Lower lobe of right lung (tissue), 2 donors: ENCODE measurements around the gene GPR21. TPM values are rescaled to one million over a fixed set of nuclear protein-coding genes. Genes with fewer than 3 reads are reported as not detected.

Experiments used
- ATAC-seq, 2 donors: fragments of 200-7000 bp; cut with Tn5 transposase; one replicate each; pipeline ENCODE4 v1.9.1; 2020 to 2022; ENCODE audit warnings: mild to moderate bottlenecking in 2 of 2, moderate library complexity in 2 of 2
- DNase-seq: peaks from one replicate; pipeline ENCODE4 v3.0.0-alpha.2; 2020
- H3K27ac ChIP-seq: fragments of 200-600 bp; one replicate; pipeline ENCODE4 v1.8.0; 2022
- H3K27me3 ChIP-seq: fragments of 200-600 bp; one replicate; pipeline ENCODE4 v1.8.0; 2022; ENCODE audit warnings: low read depth
- H3K36me3 ChIP-seq: fragments of 200-600 bp; one replicate; pipeline ENCODE4 v1.8.0; 2022; ENCODE audit warnings: mild to moderate bottlenecking
- H3K4me1 ChIP-seq: fragments of 200-600 bp; one replicate; pipeline ENCODE4 v1.8.0; 2022
- H3K4me3 ChIP-seq: fragments of 200-600 bp; one replicate; pipeline ENCODE4 v1.8.0; 2022; ENCODE audit warnings: mild to moderate bottlenecking
- H3K9me3 ChIP-seq: fragments of 200-600 bp; one replicate; pipeline ENCODE4 v1.8.0; 2022
- CTCF ChIP-seq: fragments of 200-600 bp; IDR thresholded peaks from one replicate; pipeline ENCODE4 v1.8.0; 2022; ENCODE audit warnings: antibody characterized with exemption, mild to moderate bottlenecking
- intact Hi-C: fragments of 100-400 bp; cut with DNase I; formaldehyde crosslinking; loops from one replicate; pipeline ENCODE4 v1.11.0; 2022
- total RNA-seq: library from RNA; stranded (reverse); fragmentation: NEBNext Ultra II Directional; extraction: Animal tissue kit (Norgen Biotek cat#: 25700); gene quantifications from one replicate; pipeline ENCODE4 v1.2.1, GENCODE V29; 2021
- donor health status: DM: no; HTN: yes; CAD: no; lungs with severe emphysema.

Gene GPR21
- total RNA-seq, 1 donor from 2014 or later: 2.2 TPM

- ATAC-seq: peak; percentile 45 to 61
- TF ChIP-seq CTCF: no peak
- intact Hi-C loops: no loop called here
These were observed 6.3 kb downstream of the GPR21 start for GRCh38 chr9:123039617-123040219.

DNA sequence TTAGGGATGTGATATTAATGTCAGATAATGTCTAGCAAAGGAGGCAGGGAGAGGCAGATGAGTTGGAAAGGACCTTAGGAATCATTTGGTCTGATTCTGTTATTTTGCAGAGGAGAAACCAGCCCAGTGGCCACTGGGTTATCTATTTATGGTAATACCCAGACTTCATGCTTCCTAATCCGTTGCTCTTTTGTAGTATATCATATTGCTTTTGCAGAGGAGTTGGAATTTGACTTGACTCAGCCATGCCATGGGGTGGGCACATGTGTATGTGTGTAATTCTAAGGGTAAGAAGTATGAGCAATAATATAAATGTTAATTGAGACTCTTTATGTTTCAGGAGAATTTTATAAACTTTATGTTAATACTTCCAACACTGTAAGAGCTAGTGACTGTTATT is 7.3 kb downstream of the GPR21 start:
- Histone ChIP-seq H3K27me3 (no peaks in the 10 kb centered on the region), H3K36me3 (no peaks in the 10 kb centered on the region), H3K27ac (no peak overlapping the region), H3K4me3 (no peak overlapping the region), H3K4me1 (peaks cover 14% of the 10 kb centered on the region), H3K9me3 (peaks cover 5% of the 10 kb centered on the region)
- no peak for TF ChIP-seq CTCF
- no peak for ATAC-seq
- intact Hi-C loops: no loop called here
- DNase-seq: no peak

More at GRCh38 chr9:123039617-123040219, 6.3 kb downstream of the GPR21 start:
- Histone ChIP-seq H3K27me3 (no peaks in the 10 kb centered on the region), H3K4me1 (peaks cover 11% of the 10 kb centered on the region), H3K36me3 (no peaks in the 10 kb centered on the region), H3K27ac (no peak overlapping the region), H3K4me3 (no peak overlapping the region), H3K9me3 (peaks cover 5% of the 10 kb centered on the region)
- no peak for DNase-seq

DNA sequence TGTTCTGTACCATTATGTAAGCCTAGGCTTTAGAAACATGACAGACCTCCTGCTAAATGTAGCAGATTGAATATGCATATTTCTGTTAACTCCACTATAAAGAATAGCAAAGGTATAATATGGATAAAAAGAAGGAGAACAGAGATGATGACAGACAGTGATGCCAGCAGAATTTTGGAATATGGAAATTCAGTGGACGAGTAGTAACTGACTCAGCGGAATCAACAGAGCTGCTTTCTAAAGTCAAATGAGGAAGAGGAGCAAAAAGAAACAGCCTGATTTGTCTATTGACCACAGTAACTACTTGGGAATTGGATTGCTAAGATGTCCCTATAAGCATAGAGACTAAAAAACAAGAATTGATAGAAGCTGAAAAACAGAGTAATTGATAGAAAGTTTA is 8.0 kb downstream of the GPR21 start:
- Histone ChIP-seq H3K4me1 (peaks cover 21% of the 10 kb centered on the region), H3K9me3 (peaks cover 5% of the 10 kb centered on the region), H3K27me3 (no peaks in the 10 kb centered on the region), H3K27ac (no peak overlapping the region), H3K36me3 (no peaks in the 10 kb centered on the region), H3K4me3 (no peak overlapping the region)
- DNase-seq (no peak), ATAC-seq (no peak)
- intact Hi-C loops: no loop called here
- no peak for TF ChIP-seq CTCF

DNA sequence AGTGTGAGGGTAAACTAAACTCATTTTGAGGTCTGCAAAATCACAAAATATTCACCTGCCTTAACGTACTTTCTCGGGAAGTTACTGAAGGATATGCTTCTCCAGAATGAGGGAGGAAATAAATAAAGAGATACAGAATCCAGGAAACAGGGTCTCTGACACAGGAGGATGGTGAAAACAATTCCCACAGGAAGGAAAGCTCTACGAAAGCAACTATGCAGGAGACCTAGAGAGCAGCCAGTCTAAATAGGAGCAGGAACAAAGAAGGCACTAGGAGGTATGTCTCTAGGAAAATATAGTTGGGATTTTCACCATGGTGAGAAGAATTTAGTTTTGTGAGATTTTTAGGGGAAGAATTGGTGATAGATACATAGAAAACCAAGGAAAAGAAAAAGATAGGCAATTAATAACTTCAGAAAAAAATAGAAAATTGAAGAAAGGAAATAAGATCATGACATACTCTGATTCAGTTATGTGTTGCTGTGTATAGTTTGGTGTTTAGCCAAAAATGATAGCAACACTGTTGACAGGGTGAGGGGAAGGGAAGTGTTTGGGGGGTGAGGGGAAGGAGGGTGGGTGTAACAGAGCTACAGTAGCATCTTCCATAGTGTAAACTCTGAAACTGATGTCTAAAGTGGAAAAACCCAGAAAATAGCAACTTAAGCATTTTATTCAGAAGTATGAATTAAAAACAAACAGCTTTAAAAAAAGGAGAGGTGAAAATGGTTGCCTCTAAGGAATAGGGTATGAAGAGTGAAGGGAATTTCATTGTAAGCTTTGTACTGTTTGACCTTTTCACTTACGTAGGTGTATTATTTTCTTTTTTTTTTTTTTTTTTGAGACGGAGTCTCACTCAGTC is 9.8 kb downstream of the GPR21 start:
- ATAC-seq: no peak
- peaks cover 5% of the 10 kb centered on the region for H3K9me3 ChIP-seq
- H3K4me1 ChIP-seq: peaks cover 23% of the 10 kb centered on the region
- TF ChIP-seq CTCF: no peak
- no peak for DNase-seq
- no peaks in the 10 kb centered on the region for H3K27me3 ChIP-seq
- no peak overlapping the region for H3K4me3 ChIP-seq
- intact Hi-C loops: no loop called here
- no peak overlapping the region for H3K27ac ChIP-seq
- H3K36me3 ChIP-seq: no peaks in the 10 kb centered on the region

DNA sequence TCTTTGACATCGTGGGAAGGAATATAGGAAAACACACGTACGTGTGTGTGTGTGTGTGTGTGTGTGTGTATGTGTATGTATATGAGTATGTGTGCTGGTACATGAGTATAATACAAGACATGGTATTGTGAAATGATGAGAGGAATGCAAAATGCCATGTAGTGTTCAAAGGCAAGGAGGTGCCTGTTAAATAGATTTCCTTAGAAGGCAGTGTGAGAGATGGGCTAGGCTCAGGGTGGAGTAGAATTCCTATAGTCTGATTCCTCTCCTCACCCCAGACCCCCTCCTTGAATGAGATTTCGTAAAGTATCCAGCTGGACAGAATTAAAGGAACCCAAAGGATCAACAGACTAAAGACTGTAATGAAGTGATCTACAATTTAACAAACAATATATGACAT is 11.1 kb downstream of the GPR21 start:
- ATAC-seq: no peak
- H3K4me3 ChIP-seq: no peak overlapping the region
- intact Hi-C loops: no loop called here
- no peak for DNase-seq
- TF ChIP-seq CTCF: no peak
- H3K9me3 ChIP-seq: peaks cover 5% of the 10 kb centered on the region
- no peaks in the 10 kb centered on the region for H3K36me3 ChIP-seq
- no peak overlapping the region for H3K27ac ChIP-seq
- H3K27me3 ChIP-seq: no peaks in the 10 kb centered on the region
- H3K4me1 ChIP-seq: peaks cover 30% of the 10 kb centered on the region
